GM21619 (cell line): ENCODE results near the gene HERPUD1.
A peak's percentile ranks its signal among the peaks of the same experiment; 100 is the strongest.
"Not testable (repeated sequence)": the region's sequence is repeated elsewhere in the genome, so short reads cannot be mapped to it uniquely, and the experiment has no call there.

Source experiments
- ATAC-seq: cut with Tn5 transposase; IDR thresholded peaks from one replicate; pipeline ENCODE4 v1.9.1; 2021; ENCODE audit not compliant: unreplicated experiment

The HERPUD1 gene

GRCh38 chr16:56931892-56932720 is at the start of gene HERPUD1:
Gene HERPUD1, plus strand, starts transcription at chr16:56932142. Its CDS starts 103 bp downstream, at chr16:56932245.
- ATAC-seq: peak; percentile 76

GRCh38 chr16:56883586-56883985 is 48.4 kb upstream of the HERPUD1 start:
- ATAC-seq: no peak

- ATAC-seq: no peak
These were observed 47.8 kb upstream of the HERPUD1 start for GRCh38 chr16:56884026-56884582.

GRCh38 chr16:56884929-56885328 is 47.0 kb upstream of the HERPUD1 start:
- not testable (repeated sequence) for ATAC-seq

GRCh38 chr16:56885446-56886162 is 46.3 kb upstream of the HERPUD1 start:
- ATAC-seq: no peak

GRCh38 chr16:56886296-56886695 is 45.6 kb upstream of the HERPUD1 start:
- no peak for ATAC-seq

- ATAC-seq: no peak
These were observed 45.1 kb upstream of the HERPUD1 start for GRCh38 chr16:56886826-56887225.

GRCh38 chr16:56888806-56889205 is 43.1 kb upstream of the HERPUD1 start:
- ATAC-seq: peak; percentile 89

GRCh38 chr16:56889206-56889605 is 42.7 kb upstream of the HERPUD1 start:
- peak; percentile 20 for ATAC-seq

- no peak for ATAC-seq
These were observed 40.3 kb upstream of the HERPUD1 start for GRCh38 chr16:56891685-56892084.

GRCh38 chr16:56892705-56893104 is 39.2 kb upstream of the HERPUD1 start:
- ATAC-seq: no peak

- no peak for ATAC-seq
These were observed 37.5 kb upstream of the HERPUD1 start for GRCh38 chr16:56894331-56894917.

- no peak for ATAC-seq
These were observed 36.1 kb upstream of the HERPUD1 start for GRCh38 chr16:56895813-56896212.

- no peak for ATAC-seq
These were observed 35.7 kb upstream of the HERPUD1 start for GRCh38 chr16:56896244-56896643.

GRCh38 chr16:56897026-56897799 is 34.7 kb upstream of the HERPUD1 start:
- no peak for ATAC-seq

- no peak for ATAC-seq
These were observed 33.1 kb upstream of the HERPUD1 start for GRCh38 chr16:56898847-56899246.

- no peak for ATAC-seq
These were observed 28.1 kb upstream of the HERPUD1 start for GRCh38 chr16:56903866-56904265.

GRCh38 chr16:56907401-56907800 is 24.5 kb upstream of the HERPUD1 start:
- ATAC-seq: no peak

GRCh38 chr16:56909527-56909979 is 22.4 kb upstream of the HERPUD1 start:
- ATAC-seq: no peak

GRCh38 chr16:56910112-56910511 is 21.8 kb upstream of the HERPUD1 start:
- no peak for ATAC-seq
